Measurements from ENCODE around the gene MICAL3. TPM values are rescaled to one million over a fixed set of nuclear protein-coding genes. Genes with fewer than 3 reads are reported as not detected.

The MICAL3 gene
- total RNA-seq, 4 donors from 2014 or later, result 23.9 to 49.2 (median 34.5) TPM

DNA sequence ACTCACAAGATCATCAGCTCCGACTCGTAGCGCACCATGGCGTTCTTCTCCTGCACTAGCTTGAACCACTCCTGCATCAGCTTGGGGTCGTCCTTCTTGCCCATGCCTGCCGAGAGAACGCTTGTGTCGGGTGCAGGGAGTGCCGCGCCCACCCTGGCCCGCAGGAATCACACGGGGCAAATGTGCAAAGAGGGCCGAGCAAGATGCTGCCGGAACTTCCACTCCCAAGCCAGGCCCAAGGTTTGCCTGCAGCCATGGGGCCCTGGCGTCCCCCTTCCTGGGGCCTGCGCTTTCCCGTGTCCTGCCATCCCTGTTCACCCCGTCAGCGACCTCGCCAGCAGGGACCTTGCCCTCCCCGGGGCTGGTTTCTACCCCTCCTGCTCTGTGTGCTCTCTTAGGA, 233.2 kb downstream of the MICAL3 start:
- DNase-seq (ENCODE audit: low spot score), result no peak
- no peak for ATAC-seq (ENCODE audit: low FRiP score)
- no peak for TF ChIP-seq CTCF (IDR thresholded peaks at IDR 0.05)

GRCh38 chr22:17789379-17790200, 234.8 kb downstream of the MICAL3 start:
- no peak for TF ChIP-seq CTCF (IDR thresholded peaks at IDR 0.05)
- no peak for DNase-seq (ENCODE audit: low spot score)
- ATAC-seq (ENCODE audit: low FRiP score), result no peak

GRCh38 chr22:17788528-17789378, 235.6 kb downstream of the MICAL3 start:
- ATAC-seq (ENCODE audit: low FRiP score), result no peak
- no peak for DNase-seq (ENCODE audit: low spot score)
- no peak for TF ChIP-seq CTCF (IDR thresholded peaks at IDR 0.05)

DNA sequence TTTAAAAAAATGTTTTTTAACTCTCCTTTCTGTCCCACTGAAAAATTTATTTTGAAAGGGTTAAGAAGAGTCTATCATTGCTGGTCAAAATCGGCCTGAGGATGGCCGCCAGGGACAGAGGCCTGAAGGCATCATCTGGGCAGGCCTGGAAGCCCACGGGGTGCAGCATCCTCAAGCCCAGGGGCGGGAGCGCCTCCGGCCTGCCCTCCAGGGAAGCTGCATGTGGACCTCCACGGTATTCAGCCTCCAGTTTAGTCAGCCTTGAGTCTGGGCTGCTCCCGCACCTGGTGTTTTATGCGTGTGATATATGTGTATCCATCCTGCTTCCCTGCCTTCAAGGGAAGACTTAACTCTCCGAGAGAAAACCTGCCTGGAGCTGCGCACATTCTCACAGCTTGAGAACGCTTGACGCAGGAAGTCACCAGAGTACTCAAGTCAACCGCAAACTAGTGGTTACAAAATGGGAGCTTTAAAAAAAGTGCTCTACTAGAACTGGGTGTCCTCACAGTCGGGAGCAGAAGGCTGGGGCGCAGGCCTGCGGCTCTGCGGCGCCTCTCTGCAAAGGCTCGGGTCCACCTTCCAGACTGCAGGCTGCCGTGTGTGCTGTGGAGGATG, 236.5 kb downstream of the MICAL3 start:
- no peak for TF ChIP-seq CTCF (IDR thresholded peaks at IDR 0.05)
- no peak for DNase-seq (ENCODE audit: low spot score)
- no peak for ATAC-seq (ENCODE audit: low FRiP score)

GRCh38 chr22:17787241-17787640, 237.1 kb downstream of the MICAL3 start:
- no peak for DNase-seq (ENCODE audit: low spot score)
- no peak for TF ChIP-seq CTCF (IDR thresholded peaks at IDR 0.05)
- no peak for ATAC-seq (ENCODE audit: low FRiP score)

DNA sequence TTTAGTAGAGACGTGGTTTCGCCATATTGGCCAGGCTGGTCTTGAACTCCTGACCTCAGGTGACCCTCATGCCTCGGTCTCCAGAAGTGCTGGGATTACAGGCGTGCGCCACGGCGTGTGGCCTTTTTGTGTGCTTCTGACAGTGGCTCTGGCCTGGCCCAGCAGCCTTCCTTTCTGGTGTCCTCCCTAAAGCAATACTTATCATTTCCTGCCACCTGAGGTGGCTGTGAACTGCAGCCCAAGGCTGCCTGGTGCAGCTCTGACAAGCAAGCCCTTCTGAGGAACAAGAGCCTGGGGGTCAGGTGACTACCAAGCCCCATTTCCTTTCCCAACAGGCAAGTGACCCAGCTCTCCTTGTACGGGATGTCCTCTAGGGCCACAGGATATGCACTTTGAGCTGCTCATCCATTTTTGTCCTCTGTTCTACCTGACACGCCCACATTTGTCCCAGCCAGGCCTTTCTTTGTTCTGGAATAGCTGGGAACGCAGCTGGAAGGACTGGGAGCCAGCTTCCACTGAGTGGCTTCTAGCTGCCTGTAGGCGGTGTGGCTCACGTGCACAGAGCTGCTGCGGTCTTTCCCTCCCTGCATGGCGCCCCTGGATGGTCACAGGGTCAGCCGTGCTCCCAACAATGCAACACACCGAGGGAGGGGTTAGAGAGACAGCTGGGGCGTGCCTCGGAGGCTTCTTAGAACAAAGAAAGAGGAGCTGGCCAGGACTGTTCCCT, 237.8 kb downstream of the MICAL3 start:
- no peak for TF ChIP-seq CTCF (IDR thresholded peaks at IDR 0.05)
- ATAC-seq (ENCODE audit: low FRiP score) (no peak), DNase-seq (ENCODE audit: low spot score) (no peak)
